HG03039 (cell line): ENCODE data around the gene RGS9BP.
"Not testable (repeated sequence)": the region's sequence is repeated elsewhere in the genome, so short reads cannot be mapped to it uniquely, and the experiment has no call there.

Experiments used
- ATAC-seq: cut with Tn5 transposase; IDR thresholded peaks from one replicate; pipeline ENCODE4 v1.9.1; 2021; ENCODE audit warnings: mild to moderate bottlenecking, moderate library complexity; ENCODE audit not compliant: unreplicated experiment

The RGS9BP gene, protein sequence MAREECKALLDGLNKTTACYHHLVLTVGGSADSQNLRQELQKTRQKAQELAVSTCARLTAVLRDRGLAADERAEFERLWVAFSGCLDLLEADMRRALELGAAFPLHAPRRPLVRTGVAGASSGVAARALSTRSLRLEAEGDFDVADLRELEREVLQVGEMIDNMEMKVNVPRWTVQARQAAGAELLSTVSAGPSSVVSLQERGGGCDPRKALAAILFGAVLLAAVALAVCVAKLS

DNA sequence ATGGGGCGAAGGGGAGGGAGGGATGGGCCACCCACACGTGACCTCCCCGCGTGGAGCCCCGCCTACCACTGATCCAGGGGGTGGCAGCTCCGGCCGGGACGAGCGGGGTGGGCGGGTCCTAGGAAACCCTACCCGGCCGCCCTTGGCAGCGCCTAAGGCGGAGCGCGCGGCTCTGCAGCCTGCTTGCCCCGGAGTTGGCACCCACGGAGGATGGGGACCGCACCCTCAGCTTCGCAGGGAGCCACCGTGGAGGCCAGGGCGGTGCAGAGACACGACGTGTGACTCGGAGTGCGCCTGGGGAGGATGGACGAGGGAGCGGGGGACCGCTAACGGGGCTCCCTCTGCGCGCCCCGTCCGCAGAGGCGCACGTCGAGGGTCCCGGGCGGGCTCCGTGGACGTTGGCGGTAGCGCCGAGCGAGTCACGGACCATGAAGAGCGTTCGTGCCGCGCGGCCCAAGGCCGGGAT lies at the start of gene RGS9BP:
TSS of gene RGS9BP (plus strand) at position 129 of the 466 bp plus-strand sequence. CDS start 416 bp downstream, outside the sequence.
- peak; percentile 22 for ATAC-seq

DNA sequence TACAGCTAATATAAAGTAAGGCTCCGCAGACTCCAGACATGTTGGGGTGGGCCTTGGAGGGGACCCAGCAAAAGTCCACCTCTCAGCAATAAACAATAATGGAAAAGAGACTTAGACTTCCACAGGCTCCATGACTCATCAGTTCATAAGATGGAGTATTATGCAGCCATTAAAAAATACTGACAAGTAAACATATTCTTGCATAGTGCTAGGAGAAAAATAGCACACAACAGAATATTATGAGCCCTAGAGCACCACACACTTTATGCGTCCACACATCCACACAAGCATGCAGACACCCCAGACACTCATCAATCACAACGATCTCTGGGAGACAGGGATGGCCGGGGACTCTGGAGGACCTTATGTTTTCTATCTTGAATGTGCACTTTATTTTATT lies 48.7 kb upstream of the RGS9BP start:
- ATAC-seq = no peak

DNA sequence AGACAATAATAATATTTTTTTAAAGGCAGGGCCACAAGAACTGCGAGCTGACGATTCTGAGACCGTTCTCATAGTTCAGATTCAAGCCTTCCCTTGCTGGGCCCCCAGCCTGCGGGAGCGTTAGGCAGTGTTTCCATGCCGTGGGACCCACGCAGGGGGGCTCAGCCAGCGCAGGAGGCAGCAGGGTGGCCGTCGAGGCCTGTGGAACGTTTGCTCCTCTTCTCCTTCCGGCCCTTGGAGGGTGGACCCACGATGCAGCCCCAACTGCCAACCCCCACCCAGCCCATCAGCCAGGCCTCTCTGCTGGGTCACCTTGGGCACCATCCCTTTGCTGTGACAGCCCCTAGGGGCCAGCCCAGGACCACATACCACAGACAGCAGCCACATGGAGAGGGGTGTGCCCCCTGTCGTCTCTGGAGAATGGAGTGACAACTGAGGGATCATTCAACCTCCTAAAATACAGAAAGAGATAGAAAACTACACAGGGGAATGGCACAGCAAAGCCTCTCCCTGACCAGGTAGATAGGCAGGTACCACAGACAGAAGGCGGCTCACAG lies 47.9 kb upstream of the RGS9BP start:
- no peak for ATAC-seq

DNA sequence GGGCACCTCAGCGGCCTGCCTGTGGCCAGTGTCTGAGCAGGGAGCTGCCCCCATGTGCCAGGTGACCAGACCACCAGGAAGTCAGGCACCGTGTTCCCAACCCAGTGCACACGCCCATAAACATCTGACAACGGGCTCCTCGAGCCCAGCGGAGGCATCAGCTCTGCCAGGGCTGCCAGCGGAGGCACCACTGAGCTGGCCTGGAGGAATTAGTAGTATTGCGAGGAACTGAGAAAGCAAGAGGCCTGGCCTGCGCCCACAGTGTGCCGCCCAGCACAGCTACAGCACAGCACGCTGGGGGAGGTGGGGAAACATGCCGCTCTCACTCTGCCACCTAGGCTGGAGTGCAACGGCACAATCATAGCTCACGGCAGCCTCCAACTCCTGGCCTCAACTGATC lies 45.3 kb upstream of the RGS9BP start:
- no peak for ATAC-seq

DNA sequence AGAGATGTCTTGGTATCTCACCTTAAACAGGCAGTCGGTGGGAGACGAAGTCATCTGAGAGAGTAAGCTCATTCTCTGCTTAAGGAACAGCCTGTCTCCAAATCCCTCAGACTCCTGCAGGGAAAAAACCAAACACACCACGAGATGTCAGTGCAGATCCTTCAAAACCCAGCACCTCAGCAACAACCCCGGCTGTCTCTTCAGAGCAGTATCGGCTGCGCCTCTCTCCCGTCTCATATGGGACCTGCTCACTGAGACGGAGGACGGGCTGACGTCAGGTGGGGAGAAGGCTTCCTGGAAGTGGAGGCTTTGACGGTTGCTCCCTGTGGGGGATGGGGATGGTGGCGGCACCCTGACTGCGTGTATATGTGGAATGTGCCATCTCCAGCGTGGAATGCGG lies 44.3 kb upstream of the RGS9BP start:
- ATAC-seq = no peak

DNA sequence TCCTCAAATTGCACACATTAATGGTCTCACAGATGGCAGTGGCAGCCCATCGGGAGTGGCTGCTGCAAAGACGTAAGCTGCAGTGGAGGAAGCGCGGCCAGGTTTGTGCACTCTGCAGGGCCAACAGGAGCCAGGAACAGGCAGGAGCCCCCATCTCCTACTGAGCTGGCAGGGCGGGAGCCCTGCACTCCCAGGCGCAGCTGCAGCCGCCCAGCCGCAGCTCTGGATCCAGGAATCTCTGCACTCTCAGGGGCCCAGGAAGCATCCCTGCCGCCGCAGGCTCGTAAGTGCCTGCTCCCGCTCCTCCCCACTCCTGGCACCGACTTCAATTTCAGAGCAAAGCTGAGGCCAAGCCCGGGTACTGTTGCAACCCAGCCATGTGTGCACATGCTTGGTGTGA lies 38.2 kb upstream of the RGS9BP start:
- ATAC-seq = no peak

DNA sequence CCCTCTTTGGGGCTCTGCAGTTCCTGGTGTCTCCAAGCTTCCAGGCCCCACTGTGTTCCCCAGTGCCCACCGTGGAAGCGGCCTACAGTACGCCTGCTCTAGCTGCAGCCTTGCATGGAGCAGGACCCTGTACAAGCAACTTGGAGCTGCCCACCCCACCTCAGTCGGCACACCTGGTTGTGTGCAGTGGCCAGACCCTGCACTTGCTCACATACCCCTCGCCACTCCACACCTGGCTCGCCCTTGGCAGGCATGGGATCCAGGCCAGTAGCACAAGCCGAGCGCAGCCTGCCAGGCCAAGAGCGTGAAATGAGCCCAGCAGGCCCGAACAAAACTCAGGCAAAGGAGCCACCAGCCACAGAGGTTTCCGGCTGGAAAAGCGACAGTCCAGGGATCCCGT lies 37.0 kb upstream of the RGS9BP start:
- no peak for ATAC-seq

DNA sequence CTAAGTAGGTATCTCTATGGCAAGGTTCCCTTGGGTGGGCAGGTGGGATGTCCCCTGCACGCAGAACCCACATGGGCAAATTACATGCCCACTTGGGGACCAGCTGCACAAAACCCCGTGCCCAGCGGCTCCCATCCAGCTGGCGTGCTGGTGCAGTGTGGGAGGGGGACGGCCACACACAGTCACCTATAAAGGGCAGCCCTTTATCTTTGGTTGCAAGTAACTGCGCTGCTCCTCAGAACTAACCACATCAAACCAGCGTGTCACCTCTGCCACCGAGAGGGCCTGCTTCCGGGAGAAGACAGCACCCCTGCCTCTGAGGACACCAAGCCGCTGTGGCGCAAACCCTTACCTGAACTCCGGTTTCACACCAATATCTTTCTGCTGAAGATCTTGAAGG lies 32.9 kb upstream of the RGS9BP start:
- ATAC-seq = no peak

DNA sequence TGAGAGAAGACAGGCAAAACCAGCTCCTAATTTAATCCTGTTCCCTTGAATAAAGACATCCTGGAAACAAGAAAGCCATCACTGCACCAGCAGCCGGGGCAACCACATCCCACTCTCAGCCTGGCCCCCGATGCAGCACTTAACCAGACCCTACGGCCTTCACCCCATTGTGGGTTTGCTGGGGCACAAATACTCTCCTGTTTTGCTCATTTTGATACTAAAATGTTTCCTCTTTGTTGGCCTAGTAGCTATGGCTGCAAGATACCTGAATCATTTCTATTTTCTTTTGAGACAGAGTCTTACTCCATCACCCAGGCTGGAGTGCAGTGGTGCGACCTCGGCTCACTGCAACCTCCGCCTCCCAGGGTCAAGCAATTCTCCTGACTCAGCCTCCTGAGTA lies 29.1 kb upstream of the RGS9BP start:
- no peak for ATAC-seq

DNA sequence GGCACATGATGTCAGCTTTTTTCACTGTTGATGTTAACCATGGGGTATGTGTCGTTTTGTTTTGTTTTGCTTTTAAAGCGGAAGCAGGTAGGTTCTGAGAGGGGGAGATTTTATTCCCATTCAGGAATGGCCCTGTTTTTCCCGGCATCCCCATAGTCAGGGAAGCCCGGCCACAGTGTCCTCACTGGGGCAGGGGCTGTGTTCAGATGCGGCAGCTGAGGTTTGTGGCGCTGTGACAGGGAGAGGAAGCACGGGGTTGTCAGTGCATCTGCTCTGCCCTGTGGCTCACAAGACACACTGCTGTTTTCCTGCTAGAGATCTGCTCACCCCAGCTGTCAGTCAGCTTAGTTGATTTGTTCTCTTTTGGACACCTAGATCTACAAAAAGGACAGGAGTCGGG lies 28.3 kb upstream of the RGS9BP start:
- no peak for ATAC-seq

DNA sequence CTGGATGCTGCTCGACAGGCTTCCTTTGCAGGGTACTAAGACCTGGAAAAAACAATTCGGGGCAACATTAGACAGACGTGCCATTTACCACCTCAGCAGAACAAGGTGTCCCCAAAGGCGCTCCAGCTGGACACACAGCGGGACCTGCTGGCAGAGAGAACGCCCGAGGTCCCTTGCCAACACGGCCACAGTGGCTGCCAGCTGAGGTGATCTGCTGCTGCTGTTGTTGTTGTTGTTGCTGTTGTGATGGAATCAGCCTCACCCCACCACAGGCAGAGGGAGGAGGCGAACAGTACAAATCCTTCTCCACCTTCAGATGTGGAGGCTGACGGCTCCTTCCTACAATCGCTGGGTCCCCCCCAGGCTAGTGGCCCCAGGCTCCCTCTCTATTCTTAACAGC lies 25.9 kb upstream of the RGS9BP start:
- ATAC-seq = no peak

DNA sequence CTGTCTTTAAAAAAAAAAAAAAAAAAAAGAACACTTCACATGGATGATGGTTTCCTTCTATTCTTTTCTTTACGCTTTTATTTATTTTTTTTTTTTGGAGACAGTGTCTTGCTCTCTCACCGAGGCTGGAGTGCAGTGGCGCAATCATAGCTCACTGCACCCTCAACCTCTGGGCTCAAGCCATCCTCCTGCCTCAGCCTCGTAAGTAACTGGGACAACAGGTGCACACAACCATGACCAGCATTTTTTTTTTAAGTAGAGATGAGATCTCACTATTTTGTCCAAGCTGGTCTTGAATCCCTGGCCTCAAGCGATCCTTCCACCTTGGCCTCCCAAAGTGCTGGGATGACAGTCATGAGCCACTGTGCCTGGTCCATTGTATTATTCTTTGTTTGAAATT lies 25.0 kb upstream of the RGS9BP start:
- ATAC-seq = no peak

DNA sequence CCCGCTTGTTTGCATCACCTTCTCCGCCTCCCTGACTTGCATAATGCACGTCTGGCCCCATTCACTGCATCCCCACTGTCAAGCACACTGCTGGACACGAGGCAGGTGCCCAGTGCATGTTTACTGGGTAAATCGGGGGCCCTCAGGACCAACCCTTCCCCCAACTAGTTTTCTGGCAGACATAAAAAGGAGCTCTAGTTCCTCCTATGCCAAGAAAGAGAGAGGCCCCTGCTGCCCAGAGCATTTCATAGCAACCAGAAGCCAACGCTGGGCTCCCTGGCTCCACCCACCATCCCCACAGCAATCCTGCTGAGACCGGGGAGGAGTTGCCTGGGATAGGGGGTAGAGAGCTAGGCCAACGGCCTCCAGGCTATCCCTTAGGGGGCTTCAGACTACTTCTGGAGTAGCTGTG lies 23.9 kb upstream of the RGS9BP start:
- ATAC-seq = no peak

DNA sequence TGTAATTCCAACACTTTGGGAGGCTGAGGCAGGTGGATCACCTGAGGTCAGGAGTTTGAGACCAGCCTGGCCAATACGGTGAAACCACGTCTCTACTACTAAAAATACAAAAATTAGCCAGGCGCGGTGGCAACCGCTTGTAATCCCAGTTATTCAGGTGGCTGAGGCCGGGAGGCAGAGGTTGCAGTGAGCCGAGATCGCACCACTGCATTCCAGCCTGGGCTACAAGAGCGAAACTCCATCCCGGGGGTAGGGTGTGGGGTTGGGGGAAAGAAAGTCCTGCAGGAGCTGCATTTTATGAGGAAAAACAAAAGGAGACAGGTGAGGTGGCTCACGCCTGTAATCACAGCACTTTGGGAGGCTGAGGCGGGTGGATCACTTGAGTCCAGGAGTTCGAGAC lies 23.3 kb upstream of the RGS9BP start:
- not testable (repeated sequence) for ATAC-seq

DNA sequence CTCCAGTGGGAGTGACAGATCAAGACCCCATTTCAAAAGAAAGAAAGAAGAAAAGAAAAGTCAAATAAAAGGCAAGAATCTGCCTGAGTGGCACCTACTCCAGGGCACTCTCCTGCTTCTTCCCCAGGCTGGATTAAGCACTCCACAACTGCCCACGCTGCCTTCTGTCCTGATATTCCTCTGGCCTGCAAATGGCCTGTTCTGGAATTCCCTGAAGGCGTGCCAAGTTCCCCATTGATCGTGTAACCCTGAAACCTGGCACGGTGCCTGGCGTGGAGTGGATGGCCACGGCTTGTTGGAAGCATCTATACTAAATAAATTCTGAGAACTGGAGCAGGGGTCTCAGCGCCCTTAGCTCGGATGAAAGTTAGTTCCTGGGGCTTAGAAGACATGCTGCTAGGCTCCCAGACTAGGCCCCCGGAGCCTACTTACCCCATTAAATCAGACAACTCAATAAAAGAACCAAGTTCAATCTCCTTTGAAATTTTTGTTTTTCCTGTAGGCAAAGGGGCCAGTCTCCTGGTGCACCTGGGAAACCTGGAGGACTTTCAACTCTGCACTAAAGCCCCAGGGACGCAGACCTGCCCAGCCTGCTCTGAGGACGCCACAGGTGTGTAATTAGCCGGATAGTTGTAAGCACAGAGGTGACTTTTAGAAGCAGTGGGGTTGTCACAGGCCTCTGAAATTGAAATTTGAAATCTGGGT lies 22.6 kb upstream of the RGS9BP start:
- ATAC-seq = no peak

DNA sequence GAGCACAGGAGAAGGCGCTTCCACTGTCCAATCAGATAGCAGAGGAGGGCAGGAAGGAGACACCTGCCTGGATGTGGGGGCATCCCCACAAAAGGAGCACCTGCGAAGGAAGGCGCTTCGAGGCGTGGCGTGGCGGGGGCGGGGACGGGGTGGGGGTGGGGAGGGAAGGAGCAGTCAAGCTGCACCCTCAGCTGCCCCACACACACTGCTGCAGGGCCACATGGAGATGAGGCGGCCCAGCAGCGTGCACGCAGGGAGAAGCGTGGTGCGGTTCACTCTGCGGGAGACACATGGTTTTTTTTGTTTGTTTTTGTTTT lies 22.1 kb upstream of the RGS9BP start:
- ATAC-seq = no peak

DNA sequence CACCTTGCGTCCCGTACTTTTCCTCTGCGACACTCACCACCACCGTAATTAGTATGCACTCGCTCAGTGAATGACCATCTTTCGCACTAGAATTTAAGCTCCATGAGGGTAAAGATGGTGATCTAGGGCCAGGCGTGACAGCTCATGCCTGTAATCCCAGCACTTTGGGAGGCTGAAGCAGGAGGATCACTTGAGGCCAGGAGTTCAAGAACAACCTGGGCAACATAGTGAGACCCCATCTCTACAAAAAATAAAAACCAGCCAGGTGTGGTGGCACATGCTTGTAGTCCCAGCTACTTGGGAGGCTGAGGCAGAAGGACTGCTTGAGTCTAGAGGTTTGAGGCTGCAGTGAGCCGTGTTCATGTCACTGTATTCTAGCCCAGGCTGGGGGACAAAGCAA lies 19.3 kb upstream of the RGS9BP start:
- ATAC-seq = not testable (repeated sequence)

DNA sequence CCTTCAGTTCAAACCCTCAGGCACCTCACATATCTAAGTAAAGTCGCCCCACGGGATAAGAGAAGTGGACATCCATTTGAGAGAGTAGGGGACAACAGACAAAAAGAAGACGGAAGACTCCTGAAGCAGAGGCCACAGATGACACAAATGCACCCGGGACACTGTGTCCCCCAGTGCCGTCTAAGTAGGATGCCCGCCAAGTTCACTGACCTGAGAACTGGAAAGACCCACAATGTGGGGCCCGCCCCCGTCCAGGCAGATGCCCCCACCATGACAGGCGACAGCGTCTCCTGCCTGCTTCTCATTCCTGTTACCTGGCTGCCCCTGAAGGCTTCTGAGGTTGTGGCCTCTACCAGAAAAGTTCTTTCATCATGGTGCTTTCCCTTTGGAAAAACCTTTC lies 17.6 kb upstream of the RGS9BP start:
- no peak for ATAC-seq

DNA sequence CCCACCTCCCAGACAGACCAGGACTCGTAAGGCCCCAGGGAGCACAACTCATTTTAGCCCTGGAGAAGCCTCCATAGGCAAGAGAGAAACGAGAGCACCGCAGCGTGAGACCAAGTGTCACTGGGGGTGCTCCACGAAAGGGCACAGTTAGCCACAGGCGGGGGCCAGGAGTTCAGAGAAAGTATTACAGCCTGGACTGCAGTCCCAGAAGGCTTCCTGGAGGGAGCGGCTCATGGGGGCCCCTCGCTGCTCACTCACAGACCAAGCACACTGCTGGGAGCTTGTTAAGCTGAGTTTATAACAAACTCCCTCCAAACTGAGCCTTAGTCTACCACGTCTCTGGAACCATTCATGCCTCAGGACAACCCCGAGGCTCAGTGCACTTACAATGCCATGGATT lies 17.1 kb upstream of the RGS9BP start:
- ATAC-seq = no peak

DNA sequence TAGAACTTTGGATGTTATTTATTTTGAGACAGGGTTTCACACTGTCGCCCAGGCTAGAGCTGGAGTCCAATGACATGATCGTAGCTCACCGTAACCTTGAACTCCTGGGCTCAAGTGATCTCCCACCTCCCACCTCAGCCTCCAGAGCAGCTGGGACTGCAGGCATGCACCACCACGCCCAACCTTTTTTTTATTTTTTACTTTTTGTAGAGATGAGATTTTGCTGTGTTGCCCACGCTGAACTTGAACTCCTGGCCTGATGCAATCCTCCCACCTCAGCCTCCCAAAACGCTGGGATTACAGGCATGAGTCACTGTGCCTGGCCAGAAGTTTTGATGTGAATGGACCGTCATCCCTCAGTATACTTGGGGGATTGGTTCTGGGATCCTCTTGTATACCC lies 14.3 kb upstream of the RGS9BP start:
- ATAC-seq = no peak

DNA sequence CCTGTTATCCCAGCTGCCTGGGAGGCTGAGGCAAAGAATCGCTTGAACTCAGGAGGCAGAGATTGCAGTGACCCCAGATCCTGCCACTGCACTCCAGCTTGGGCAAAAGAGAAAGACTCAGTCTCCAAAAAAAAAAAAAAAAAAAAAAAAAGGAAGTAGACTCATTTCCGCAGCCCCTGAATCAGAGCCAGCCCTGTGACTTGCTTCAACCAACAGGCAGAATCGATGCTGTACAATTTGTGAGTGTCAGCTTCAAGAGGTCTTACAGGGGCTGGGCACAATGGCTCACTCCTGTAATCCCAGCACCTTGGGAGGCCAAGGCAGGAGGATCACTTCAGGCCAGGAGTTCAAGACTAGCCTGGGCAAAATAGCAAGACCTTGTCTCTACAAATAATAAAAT lies 13.5 kb upstream of the RGS9BP start:
- no peak for ATAC-seq

DNA sequence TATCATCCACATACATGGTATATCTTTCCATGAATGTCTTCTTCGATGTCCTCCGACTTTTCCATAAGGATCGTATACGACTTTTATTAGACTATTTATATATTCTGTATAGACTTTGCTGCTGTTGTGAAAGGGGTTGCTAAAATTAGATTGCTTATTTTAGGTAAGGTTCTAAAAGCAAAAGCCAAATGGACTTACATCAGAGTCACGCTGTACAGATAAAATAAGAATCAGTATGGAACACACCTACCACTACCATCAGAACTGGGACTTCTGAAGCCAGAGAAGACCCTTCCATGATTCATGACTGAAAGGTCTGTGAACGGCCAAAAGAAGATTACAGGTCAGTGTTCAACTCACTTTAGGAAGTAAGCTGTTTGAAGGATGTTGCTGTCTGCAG lies 9.6 kb upstream of the RGS9BP start:
- ATAC-seq = no peak

DNA sequence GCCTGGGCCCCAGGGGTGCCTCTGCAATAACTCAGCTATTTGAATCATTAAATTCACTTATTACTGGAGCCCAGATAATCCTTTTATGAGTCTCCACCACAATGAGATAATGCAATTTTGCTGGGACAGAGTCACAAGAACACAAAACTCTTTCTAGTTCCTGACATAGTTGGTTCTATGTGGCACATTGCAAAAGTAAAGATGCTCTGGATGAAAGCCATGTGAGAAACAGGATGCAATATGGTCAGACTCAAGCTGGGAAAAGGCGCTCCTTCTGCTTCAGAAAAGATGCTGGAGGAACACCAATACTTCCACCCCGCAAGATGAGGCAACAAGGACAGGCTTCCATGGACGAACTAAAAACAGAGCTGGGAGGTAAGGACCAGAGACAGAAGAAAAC lies 6.3 kb upstream of the RGS9BP start:
- no peak for ATAC-seq
